HG03378 (cell line): ENCODE data around the gene ZNF865.
A peak's percentile ranks its signal among the peaks of the same experiment; 100 is the strongest.

ENCODE experiments used
- ATAC-seq: cut with Tn5 transposase; IDR thresholded peaks from one replicate; pipeline ENCODE4 v1.9.1; 2021; ENCODE audit warnings: mild to moderate bottlenecking, moderate library complexity; ENCODE audit not compliant: unreplicated experiment

ZNF865 gene

DNA sequence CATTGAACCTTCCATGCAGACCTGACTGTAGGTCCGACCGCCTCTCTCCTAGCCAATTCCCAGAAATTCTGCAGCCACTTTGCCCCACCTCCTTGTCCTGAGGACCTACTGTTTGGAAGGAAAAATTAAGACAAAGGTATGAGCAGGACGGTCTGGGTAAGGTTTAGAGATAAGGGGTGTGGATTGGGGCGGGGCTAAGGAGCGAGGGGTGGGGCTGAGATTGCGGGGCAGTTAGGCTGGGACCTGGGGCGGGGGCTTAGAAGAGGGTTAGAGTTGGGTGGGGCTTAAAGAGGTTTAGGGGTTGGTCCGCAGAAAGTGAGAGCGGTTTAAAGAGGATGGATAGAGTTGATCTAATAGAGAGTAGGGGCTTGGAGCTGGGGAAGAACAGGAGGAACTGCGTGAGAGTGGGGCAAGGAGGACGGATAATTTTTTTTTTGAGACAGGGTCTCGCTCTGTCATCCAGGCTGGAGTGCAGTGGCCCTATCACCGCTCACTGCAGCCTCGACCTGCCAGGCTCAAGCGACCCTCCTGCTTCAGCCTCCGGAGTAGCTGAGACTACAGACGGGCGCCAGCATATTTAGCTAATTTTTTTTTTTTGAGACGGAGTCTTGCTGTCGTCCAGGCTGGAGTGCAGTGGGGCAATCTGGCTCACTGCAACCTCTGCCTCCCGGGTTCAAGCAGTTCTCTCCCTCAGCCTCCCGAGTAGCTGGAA lies 1.7 kb upstream of the ZNF865 start:
- ATAC-seq = no peak

DNA sequence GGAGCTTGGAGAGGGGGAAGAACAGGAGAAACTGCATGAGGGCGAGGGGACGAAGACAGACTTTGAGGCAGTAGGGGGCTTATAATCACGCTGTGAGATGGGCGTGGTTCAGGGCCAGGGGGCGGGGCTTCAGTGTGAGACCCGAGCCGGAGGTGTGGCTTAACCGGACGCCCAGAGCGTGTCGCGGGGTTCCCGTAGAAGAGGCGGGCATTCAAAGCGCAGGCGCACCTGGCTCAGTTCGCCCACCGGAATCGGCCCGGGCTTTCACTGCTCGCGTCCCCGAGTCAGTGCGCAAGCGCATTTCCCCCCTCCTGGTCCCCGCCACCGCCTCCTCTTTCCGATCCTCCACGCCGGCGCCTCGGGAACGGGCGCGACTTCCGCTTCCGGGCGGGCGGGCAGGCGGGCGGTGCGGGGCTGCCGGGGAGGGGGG lies 225 bp upstream of the ZNF865 start:
- peak; percentile 43 for ATAC-seq

DNA sequence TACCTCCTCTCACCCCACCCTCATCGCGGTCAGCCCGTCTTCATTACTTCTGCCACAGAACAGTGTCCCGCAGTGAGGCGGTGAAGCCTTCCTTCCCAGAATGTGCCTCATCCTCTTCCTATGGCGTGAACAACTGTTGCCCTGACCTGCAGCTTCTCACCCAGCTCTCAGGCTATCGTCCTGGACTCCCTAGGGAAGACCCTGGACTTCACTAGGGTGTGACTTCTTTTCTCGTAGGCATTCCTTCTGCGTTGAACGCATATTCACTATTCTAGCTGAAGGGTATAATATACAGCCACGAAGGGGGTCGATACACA lies 982 bp downstream of the ZNF865 start:
- ATAC-seq = no peak

DNA sequence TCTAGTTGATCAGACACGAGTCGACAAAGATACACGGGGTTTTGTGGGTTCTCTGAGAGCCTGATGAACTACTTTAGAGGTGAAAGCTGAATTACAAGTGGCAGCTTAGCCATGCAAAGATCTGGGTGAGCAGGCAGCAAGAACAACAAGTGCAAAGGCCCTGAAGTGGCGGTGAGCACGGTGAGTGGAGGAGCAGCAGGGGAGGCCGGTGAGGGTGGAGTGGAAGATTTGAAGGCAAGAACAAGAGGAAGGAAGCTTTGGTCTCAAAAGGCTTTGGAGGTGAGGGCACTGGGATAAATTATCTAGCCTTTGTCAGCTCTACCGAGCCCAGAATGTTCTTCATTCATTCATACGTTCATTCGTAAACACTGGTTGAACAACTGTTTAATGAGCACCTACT lies 1.4 kb downstream of the ZNF865 start:
- no peak for ATAC-seq

DNA sequence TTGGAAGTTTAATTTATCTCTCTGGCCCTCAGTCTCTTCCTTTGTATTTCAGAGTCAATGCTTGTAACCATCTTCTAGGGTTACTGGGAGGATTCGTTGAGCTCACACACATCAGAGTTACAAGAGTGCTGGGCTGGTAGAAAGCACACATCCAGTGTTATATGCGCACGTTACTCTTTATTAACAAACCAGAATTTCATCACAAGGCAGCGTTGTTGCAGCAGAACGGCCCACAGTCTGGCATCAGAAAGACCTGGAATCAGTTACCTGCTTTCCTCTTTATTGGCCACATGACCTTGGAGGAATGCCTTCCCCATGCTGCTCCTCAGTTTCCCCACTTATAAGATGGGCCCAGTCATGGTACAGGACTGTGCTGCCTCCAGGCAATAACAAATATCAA lies 3.9 kb downstream of the ZNF865 start:
- ATAC-seq = no peak

DNA sequence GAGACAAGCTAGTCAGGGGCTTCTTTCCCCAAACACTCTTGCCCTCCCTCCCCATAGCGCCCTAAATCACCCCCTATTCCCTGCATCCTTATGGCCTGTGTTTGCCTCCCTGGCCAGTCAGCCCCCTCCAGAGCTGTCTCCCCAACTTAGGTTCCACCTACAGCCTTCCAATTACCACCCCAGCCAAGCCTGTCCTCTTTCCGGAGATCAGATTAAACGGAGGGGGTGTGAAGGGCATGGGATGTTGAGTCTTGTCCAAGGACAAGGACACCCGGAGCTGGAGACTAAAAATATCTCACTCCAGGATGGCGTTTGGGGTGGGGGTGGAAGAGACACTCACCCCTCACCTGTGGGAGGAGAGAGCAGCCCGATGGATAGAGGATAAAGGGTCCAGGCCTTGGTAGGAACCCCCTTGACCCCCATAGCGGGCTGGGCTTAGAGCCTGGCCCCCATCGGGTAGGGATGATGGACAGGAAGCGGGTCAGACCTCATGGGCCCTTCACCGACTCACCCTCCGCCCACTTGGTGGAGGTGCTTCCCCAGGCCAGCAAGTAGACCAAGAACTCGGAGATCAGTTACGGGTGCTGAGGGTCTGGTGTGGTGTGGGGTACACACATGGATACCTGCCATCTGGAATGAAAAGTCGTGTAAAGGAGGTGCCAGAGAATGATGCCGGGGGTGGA lies 6.0 kb downstream of the ZNF865 start:
- ATAC-seq = no peak

DNA sequence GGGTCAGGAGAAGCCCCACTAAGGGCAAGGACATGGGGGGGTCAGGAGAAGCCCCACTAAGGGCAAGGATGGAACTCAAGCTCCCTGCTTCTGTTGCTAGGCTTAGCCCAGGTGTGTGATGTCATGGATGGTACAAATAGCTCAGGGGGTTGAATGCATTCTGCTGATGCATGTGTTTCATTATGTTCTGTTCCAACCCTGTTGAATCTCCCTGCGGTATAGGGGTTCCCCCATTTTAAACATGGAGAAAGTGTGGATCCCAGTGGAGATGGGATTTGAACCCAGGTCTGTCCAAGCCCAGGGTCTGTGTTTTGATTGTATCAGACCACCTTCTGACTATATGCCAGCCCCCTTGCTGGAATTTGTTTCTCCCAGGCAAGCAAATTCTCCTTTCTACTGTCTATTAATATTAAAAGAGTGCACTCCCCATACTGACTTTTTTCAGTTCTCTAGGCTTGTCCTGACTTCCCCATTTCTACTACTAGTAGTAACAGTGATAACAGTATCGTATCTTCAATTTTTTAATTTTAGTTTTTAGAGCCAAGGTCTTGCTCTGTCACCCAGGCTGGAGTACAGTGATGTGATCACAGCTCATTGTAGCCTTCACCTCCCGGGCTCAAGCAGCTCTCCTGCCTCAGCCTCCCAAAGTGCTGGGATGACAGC lies 6.7 kb downstream of the ZNF865 start:
- ATAC-seq = no peak

DNA sequence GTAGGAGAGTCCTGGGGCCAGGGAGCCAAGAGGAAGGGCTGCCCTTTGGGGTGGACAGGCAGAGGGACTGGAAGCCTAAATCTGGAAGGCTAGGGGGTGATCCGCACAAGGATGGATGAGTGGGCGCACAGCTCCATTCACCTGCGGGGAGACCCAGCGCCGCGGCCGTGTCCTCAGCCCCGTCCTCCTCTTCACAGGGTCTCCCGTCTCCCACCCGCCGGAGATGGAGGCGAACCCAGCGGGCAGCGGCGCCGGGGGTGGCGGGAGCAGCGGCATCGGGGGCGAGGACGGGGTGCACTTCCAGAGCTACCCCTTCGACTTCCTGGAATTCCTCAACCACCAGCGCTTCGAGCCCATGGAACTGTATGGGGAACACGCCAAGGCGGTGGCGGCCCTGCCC lies 7.9 kb downstream of the ZNF865 start:
- ATAC-seq = no peak

DNA sequence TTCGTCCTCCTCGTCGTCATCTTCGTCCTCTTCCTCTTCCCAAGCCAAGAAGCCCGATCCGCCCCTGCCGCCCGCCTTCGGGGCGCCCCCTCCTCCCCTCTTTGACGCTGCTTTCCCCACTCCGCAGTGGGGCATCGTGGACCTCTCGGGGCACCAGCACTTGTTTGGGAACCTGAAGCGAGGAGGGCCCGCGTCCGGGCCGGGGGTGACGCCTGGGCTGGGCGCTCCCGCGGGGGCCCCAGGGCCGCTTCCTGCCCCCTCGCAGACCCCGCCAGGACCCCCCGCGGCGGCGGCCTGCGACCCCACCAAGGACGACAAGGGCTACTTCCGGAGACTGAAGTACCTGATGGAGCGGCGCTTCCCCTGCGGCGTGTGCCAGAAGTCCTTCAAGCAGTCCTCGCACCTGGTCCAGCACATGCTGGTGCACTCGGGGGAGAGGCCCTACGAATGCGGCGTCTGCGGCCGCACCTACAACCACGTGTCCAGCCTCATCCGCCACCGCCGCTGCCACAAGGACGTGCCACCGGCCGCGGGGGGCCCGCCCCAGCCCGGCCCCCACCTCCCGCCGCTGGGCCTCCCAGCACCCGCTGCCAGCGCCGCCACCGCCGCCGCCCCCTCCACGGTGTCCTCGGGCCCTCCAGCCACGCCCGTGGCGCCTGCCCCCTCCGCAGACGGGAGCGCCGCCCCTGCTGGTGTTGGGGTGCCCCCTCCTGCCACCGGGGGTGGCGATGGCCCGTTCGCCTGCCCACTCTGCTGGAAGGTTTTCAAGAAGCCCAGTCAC lies 8.7 kb downstream of the ZNF865 start:
- ATAC-seq = no peak

DNA sequence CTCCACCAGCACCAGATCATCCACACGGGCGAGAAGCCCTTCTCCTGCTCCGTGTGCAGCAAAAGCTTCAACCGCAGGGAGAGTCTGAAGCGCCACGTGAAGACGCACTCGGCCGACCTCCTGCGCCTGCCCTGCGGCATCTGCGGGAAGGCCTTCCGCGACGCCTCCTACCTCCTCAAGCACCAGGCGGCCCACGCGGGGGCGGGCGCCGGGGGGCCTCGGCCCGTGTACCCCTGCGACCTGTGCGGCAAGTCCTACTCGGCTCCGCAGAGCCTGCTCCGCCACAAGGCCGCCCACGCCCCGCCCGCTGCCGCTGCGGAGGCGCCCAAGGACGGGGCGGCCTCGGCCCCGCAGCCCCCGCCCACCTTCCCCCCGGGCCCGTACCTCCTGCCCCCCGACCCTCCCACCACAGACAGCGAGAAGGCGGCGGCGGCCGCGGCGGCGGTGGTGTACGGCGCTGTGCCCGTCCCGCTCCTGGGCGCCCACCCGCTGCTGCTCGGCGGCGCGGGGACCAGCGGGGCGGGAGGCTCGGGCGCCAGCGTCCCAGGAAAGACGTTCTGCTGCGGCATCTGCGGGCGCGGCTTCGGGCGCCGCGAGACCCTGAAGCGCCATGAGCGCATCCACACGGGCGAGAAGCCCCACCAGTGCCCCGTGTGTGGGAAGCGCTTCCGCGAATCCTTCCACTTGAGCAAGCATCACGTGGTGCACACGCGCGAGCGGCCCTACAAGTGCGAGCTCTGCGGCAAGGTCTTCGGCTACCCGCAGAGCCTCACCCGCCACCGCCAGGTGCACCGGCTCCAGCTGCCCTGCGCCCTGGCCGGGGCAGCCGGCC lies 9.5 kb downstream of the ZNF865 start:
- no peak for ATAC-seq

DNA sequence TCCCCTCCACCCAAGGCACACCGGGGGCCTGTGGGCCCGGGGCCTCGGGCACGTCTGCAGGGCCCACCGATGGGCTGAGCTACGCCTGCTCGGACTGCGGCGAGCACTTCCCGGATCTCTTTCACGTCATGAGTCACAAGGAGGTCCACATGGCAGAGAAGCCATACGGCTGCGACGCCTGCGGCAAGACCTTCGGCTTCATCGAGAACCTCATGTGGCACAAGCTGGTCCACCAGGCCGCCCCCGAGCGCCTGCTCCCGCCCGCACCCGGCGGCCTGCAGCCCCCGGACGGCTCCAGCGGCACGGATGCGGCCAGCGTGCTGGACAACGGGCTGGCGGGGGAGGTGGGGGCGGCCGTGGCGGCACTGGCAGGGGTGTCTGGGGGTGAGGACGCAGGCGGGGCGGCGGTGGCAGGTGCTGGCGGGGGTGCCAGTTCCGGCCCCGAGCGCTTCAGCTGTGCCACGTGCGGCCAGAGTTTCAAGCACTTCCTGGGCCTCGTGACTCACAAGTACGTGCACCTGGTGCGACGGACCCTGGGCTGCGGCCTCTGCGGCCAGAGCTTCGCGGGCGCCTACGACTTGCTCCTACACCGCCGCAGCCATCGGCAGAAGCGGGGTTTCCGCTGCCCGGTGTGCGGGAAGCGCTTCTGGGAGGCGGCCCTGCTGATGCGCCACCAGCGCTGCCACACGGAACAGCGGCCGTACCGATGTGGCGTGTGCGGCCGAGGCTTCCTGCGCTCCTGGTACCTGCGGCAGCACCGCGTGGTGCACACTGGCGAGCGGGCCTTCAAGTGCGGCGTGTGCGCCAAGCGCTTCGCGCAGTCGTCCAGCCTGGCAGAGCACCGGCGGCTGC lies 10.3 kb downstream of the ZNF865 start:
- no peak for ATAC-seq

DNA sequence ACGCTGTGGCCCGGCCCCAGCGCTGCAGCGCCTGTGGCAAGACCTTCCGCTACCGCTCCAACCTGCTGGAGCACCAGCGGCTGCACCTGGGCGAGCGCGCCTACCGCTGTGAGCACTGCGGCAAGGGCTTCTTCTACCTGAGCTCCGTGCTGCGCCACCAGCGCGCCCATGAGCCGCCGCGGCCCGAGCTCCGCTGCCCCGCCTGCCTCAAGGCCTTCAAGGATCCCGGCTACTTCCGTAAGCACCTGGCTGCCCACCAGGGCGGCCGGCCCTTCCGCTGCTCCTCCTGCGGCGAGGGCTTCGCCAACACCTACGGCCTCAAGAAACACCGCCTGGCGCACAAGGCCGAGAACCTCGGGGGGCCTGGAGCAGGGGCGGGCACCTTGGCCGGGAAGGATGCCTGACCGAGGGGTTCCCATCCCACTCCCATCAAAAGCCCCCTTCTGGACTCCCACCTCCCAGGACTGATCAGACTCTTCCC lies 11.0 kb downstream of the ZNF865 start:
- no peak for ATAC-seq

DNA sequence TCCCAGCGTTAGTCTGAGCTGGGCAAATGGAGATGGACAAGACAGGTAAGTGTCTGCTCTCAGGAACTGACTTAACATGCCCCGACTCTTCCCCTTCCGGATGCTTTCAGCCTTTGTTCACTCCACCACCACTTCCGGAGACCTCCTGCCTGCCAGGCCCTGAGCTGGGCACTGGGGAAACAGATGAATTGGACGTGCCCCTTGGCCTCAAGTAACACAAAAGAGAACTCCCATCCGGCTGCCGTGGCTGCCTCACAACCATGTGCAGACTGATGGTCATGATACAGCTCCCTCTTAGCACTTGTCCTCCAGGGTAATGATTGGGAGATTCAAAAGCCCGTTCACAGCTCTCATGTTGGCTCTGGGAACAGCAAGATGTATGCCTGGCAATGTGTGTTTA lies 12.0 kb downstream of the ZNF865 start:
- ATAC-seq = no peak

DNA sequence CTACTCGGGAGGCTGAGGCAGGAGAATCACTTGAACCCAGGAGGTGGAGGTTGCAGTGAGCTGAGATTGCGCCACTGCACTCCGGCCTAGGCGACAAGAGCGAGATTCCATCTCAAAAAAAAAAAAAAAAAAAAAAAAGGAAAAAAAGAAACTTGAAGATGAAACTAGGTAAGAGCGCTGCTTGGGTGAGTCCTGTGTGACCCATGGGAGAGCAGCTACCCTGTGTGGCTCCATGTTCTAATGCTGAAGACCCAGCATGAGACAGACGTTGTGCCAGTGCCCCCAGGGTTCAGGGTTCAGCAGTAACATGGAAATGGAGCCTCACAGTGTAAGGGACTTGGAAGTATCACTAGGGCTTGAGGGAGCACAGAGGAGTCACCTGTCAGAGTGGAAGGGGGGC lies 13.0 kb downstream of the ZNF865 start:
- ATAC-seq = no peak

DNA sequence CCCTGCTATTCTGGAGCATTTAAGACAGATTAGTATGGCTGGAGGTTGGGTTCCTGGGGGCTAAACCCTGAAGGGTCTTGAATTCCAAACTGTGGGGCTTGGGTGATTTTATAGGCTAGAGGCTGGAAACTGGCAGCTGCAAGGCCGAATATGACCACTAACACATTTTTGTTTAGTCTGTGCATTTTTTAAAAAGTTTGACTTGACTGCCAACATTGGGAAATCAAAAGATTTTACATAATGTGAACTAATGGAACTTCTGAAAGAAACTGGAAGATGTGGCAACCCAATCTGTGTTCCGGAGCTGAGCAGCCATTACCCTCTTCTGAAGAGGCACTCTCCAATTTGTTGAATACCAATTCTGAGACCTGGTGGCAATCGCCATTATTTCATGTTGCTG lies 13.8 kb downstream of the ZNF865 start:
- ATAC-seq = no peak

DNA sequence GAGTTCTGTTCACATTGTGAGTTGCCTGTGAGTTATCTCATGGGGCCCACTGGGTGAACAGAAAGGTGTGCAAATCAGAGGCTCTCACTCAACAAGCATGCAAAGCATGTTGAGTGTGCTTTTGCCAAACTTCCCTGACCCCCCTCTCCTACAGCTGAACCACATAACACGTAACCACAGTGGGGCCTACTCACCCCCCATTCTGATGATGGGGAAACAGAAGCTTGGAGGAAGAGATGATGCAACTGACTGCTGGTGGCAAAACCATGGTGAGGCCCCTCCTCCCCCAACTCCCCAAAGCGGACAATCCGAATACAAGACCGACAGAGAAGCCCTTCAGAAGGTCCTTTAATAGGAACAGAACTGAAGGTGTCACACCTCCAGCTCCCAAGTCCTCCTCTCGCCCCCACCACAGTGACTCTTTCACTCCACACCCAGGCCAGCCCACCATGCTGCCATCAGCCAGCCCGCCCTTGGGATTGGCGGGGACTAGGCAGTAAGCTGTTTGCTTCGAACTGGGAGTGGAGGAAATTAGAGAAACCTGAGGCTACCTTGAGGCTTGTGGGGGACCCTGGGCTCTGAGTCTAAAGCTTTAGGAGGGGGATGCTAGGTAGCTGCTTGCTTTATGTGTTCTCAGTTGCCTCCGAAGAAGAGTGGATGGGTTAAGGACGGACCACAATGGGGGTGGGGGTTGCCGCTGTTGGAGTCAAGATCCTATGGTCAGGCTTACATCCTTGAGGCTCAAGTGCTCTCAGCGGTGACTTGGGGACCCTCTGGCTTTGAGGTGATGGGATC lies 15.2 kb downstream of the ZNF865 start:
- no peak for ATAC-seq

DNA sequence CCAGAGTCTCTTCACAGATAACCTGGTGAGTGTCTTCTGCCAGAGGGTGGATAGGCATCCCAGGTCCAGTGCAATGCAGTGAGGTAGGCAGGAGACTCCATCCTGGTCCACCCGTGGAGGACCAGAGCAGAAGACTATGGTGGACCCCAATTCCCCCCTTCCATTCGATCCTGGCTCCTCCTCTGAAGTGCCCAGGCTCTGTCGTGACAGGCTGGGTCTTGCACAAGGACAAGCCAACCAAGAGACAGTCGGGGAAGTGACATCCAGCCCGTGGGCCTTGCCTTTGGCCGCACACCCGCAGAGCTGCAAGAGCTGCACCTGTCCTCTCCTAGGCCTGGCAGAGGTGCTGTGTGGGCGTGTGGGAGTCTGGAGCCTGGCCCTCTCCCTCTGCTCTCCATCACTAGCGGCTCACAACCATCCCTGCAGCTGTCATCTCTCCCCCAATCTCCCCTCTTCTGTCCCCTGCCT lies 15.8 kb downstream of the ZNF865 start:
- no peak for ATAC-seq

DNA sequence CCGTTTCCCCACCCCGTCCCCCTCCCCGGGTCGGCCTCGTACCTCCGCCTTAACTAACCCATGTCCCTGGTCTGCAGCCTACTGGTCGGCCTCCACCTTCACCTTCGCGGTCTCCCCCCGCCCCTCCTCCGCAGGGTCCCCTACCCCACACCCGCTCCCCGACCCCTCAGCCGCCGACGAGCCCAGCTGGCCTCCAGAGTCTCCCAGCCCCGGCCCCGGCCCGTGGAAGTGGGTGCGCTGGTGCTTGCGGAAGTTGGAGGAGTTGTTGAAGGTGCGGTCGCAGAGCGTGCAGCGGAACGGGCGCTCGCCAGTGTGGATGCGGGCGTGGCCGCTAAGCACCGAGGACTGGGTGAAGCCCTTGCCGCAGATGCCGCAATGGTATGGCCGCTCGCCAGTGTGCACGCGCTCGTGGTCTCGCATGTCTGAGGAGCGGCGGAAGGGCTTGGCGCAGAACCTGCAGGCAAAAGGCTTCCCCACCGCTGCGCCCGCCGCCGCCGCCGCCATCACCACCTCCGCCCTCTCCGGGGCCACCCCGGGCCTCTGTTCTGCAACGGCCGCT lies 16.3 kb downstream of the ZNF865 start:
- no peak for ATAC-seq
